Measurements from ENCODE around the gene IMMT. TPM values are rescaled to one million over a fixed set of nuclear protein-coding genes. Genes with fewer than 3 reads are reported as not detected.

The IMMT gene
- total and polyA plus RNA-seq, 5 donors from 2014 or later = 58.4 to 71.3 (median 62.3) TPM

- Mint-ChIP-seq H3K27me3 (no peaks in the 10 kb centered on the region), H3K27ac (peak overlapping the region; percentile 21 to 43 (median 38)), H3K9me3 (no peaks in the 10 kb centered on the region), H3K4me1 (peaks cover 0 to 15% (median 7%) of the 10 kb centered on the region in 4 donors), H3K4me3 (no peak overlapping the region), H3K36me3 (peaks cover 64% of the 10 kb centered on the region)
- H3K9me3 ChIP-seq (ENCODE audit: control insufficient read depth in 2 of 2, low read length in 2 of 2) = no peaks in the 10 kb centered on the region
- DNase-seq (peak in 1 of 3 donors; percentile 10), ATAC-seq (ENCODE audit: low read depth in 2 of 2) (peak in 1 of 2 donors; percentile 43)
- H3K27me3 ChIP-seq (ENCODE audit: control insufficient read depth, insufficient read depth, low read length) = no peaks in the 10 kb centered on the region
- no peak overlapping the region for H3K27ac ChIP-seq (ENCODE audit: insufficient read depth, low read length, poor library complexity, severe bottlenecking)
- peaks cover 6% of the 10 kb centered on the region for H3K4me1 ChIP-seq (ENCODE audit: control insufficient read depth, insufficient read depth, low read length, poor library complexity, severe bottlenecking)
- no peak overlapping the region for H3K4me3 ChIP-seq (ENCODE audit: low read depth, low read length)
- peaks cover 83% of the 10 kb centered on the region for H3K36me3 ChIP-seq (ENCODE audit: control insufficient read depth, insufficient read depth, low read length)
Measured at GRCh38 chr2:86139981-86140380, 55.3 kb downstream of the IMMT start.

- H3K4me1 ChIP-seq (ENCODE audit: control insufficient read depth, insufficient read depth, low read length, poor library complexity, severe bottlenecking) = peaks cover 6% of the 10 kb centered on the region
- Mint-ChIP-seq H3K36me3 (peaks cover 63% of the 10 kb centered on the region), H3K4me1 (peaks cover 0 to 15% (median 7%) of the 10 kb centered on the region in 4 donors), H3K27ac (peak overlapping the region in 2 of 3 donors; percentile 46 to 91), H3K9me3 (no peaks in the 10 kb centered on the region), H3K4me3 (no peak overlapping the region), H3K27me3 (no peaks in the 10 kb centered on the region)
- DNase-seq (no peak), ATAC-seq (ENCODE audit: low read depth in 2 of 2) (no peak)
- no peaks in the 10 kb centered on the region for H3K9me3 ChIP-seq (ENCODE audit: control insufficient read depth in 2 of 2, low read length in 2 of 2)
- H3K27me3 ChIP-seq (ENCODE audit: control insufficient read depth, insufficient read depth, low read length) = no peaks in the 10 kb centered on the region
- peaks cover 83% of the 10 kb centered on the region for H3K36me3 ChIP-seq (ENCODE audit: control insufficient read depth, insufficient read depth, low read length)
- no peak overlapping the region for H3K4me3 ChIP-seq (ENCODE audit: low read depth, low read length)
- H3K27ac ChIP-seq (ENCODE audit: insufficient read depth, low read length, poor library complexity, severe bottlenecking) = no peak overlapping the region
Measured at GRCh38 chr2:86138736-86139625, 56.3 kb downstream of the IMMT start.

DNA sequence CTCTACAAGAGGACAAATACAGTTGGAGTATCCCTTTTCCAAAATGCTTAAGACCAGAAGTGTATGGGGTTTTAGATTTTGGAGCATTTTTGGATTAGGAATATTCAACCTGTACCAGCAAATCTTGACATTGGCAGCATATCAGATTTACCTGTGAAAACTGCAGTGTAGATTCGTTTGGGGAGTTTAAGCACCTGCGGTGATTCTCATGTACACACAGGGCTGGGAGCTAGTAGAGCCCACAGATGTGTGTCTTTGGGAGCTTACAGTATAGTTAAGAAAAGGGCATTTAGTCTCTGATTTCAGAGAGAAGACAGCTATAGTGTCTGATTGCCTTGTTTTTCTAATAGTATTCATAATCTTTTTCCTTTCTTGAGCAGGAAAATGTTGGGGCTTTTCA, 59.1 kb downstream of the IMMT start:
- no peak for ATAC-seq (ENCODE audit: low read depth in 2 of 2)
- no peaks in the 10 kb centered on the region for H3K9me3 ChIP-seq (ENCODE audit: control insufficient read depth in 2 of 2, low read length in 2 of 2)
- no peak overlapping the region for H3K27ac ChIP-seq (ENCODE audit: insufficient read depth, low read length, poor library complexity, severe bottlenecking)
- H3K4me3 ChIP-seq (ENCODE audit: low read depth, low read length) = no peak overlapping the region
- no peaks in the 10 kb centered on the region for H3K27me3 Mint-ChIP-seq
- H3K36me3 ChIP-seq (ENCODE audit: control insufficient read depth, insufficient read depth, low read length) = peaks cover 92% of the 10 kb centered on the region
- peaks cover 6% of the 10 kb centered on the region for H3K4me1 ChIP-seq (ENCODE audit: control insufficient read depth, insufficient read depth, low read length, poor library complexity, severe bottlenecking)
- no peak overlapping the region for H3K27ac Mint-ChIP-seq
- no peak overlapping the region for H3K4me3 Mint-ChIP-seq
- no peaks in the 10 kb centered on the region for H3K9me3 Mint-ChIP-seq
- peaks cover 72% of the 10 kb centered on the region for H3K36me3 Mint-ChIP-seq
- H3K4me1 Mint-ChIP-seq = peaks cover 0 to 15% (median 6%) of the 10 kb centered on the region in 4 donors
- H3K27me3 ChIP-seq (ENCODE audit: control insufficient read depth, insufficient read depth, low read length) = no peaks in the 10 kb centered on the region
- DNase-seq = no peak

- Mint-ChIP-seq H3K27me3 (no peaks in the 10 kb centered on the region), H3K9me3 (no peaks in the 10 kb centered on the region), H3K27ac (no peak overlapping the region), H3K4me3 (no peak overlapping the region), H3K4me1 (peaks cover 0 to 15% (median 5%) of the 10 kb centered on the region in 4 donors), H3K36me3 (peaks cover 72% of the 10 kb centered on the region)
- H3K4me1 ChIP-seq (ENCODE audit: control insufficient read depth, insufficient read depth, low read length, poor library complexity, severe bottlenecking) = peaks cover 6% of the 10 kb centered on the region
- H3K4me3 ChIP-seq (ENCODE audit: low read depth, low read length) = no peak overlapping the region
- ATAC-seq (ENCODE audit: low read depth in 2 of 2) (no peak), DNase-seq (no peak)
- peaks cover 92% of the 10 kb centered on the region for H3K36me3 ChIP-seq (ENCODE audit: control insufficient read depth, insufficient read depth, low read length)
- no peaks in the 10 kb centered on the region for H3K27me3 ChIP-seq (ENCODE audit: control insufficient read depth, insufficient read depth, low read length)
- H3K27ac ChIP-seq (ENCODE audit: insufficient read depth, low read length, poor library complexity, severe bottlenecking) = no peak overlapping the region
- H3K9me3 ChIP-seq (ENCODE audit: control insufficient read depth in 2 of 2, low read length in 2 of 2) = no peaks in the 10 kb centered on the region
Measured at GRCh38 chr2:86135653-86136052, 59.6 kb downstream of the IMMT start.

DNA sequence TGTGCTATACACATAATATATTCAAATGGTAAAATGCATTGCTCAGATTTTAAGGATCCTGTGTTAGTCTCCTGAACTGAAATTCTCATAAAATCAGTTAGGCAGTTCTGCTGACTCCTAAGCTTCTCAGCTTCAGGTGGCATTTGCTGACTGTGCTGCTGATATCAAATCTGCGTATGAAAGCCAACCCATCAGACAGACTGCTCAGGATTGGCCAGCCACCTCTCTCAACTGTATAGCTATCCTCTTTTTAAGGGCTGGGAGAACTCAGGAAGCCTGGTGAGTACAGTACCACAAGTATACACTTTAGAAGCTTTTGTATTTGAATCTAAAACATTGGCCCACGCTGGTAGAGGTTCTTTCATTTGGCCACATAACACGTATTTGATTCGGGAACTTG, 60.6 kb downstream of the IMMT start:
- Mint-ChIP-seq H3K27ac (peak overlapping the region in 1 of 3 donors; percentile 32), H3K4me3 (no peak overlapping the region), H3K36me3 (peaks cover 72% of the 10 kb centered on the region), H3K9me3 (no peaks in the 10 kb centered on the region), H3K4me1 (peaks cover 0 to 6% (median 1%) of the 10 kb centered on the region in 4 donors), H3K27me3 (no peaks in the 10 kb centered on the region)
- H3K27me3 ChIP-seq (ENCODE audit: control insufficient read depth, insufficient read depth, low read length) = no peaks in the 10 kb centered on the region
- H3K9me3 ChIP-seq (ENCODE audit: control insufficient read depth in 2 of 2, low read length in 2 of 2) = no peaks in the 10 kb centered on the region
- ATAC-seq (ENCODE audit: low read depth in 2 of 2) (no peak), DNase-seq (no peak)
- H3K36me3 ChIP-seq (ENCODE audit: control insufficient read depth, insufficient read depth, low read length) = peaks cover 98% of the 10 kb centered on the region
- H3K27ac ChIP-seq (ENCODE audit: insufficient read depth, low read length, poor library complexity, severe bottlenecking) = no peak overlapping the region
- no peak overlapping the region for H3K4me3 ChIP-seq (ENCODE audit: low read depth, low read length)
- peaks cover 3% of the 10 kb centered on the region for H3K4me1 ChIP-seq (ENCODE audit: control insufficient read depth, insufficient read depth, low read length, poor library complexity, severe bottlenecking)

DNA sequence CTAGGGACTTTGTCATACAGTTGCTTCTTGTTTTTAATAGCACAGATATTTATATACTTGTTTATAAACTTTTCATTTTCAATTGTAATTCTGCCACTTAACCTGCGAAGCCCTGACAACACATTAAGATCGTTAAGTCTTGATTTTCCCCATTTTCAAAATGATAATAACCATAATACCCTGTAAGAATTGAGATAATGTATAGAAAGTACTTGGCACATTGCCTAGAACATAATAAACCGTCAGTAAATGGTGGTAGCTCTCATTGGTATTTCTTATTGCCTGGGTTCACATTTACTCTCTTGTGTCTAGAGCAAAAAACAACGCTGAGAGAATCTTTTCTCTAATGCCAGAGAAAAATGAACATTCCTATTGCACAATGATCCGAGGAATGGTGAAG, 70.6 kb downstream of the IMMT start:
- Mint-ChIP-seq H3K9me3 (peaks cover 0 to 1% (median 0%) of the 10 kb centered on the region in 7 donors), H3K4me1 (peaks cover 0 to 4% (median 0%) of the 10 kb centered on the region in 4 donors), H3K27me3 (no peaks in the 10 kb centered on the region), H3K27ac (no peak overlapping the region), H3K36me3 (peaks cover 57% of the 10 kb centered on the region), H3K4me3 (no peak overlapping the region)
- no peak overlapping the region for H3K4me3 ChIP-seq (ENCODE audit: low read depth, low read length)
- H3K4me1 ChIP-seq (ENCODE audit: control insufficient read depth, insufficient read depth, low read length, poor library complexity, severe bottlenecking) = no peaks in the 10 kb centered on the region
- DNase-seq = no peak
- no peaks in the 10 kb centered on the region for H3K27me3 ChIP-seq (ENCODE audit: control insufficient read depth, insufficient read depth, low read length)
- peaks cover 98% of the 10 kb centered on the region for H3K36me3 ChIP-seq (ENCODE audit: control insufficient read depth, insufficient read depth, low read length)
- ATAC-seq (ENCODE audit: low read depth in 2 of 2) = no peak
- H3K27ac ChIP-seq (ENCODE audit: insufficient read depth, low read length, poor library complexity, severe bottlenecking) = no peak overlapping the region
- no peaks in the 10 kb centered on the region for H3K9me3 ChIP-seq (ENCODE audit: control insufficient read depth in 2 of 2, low read length in 2 of 2)

GRCh38 chr2:86123328-86123925, 71.8 kb downstream of the IMMT start:
- DNase-seq = no peak
- Mint-ChIP-seq H3K9me3 (peaks cover 0 to 1% (median 0%) of the 10 kb centered on the region in 7 donors), H3K27ac (no peak overlapping the region), H3K4me3 (no peak overlapping the region), H3K36me3 (peaks cover 58% of the 10 kb centered on the region), H3K4me1 (peaks cover 0 to 4% (median 0%) of the 10 kb centered on the region in 4 donors), H3K27me3 (no peaks in the 10 kb centered on the region)
- ATAC-seq (ENCODE audit: low read depth in 2 of 2) = no peak
- Histone ChIP-seq H3K27me3 (ENCODE audit: control insufficient read depth, insufficient read depth, low read length) (no peaks in the 10 kb centered on the region), H3K36me3 (ENCODE audit: control insufficient read depth, insufficient read depth, low read length) (peaks cover 97% of the 10 kb centered on the region), H3K4me1 (ENCODE audit: control insufficient read depth, insufficient read depth, low read length, poor library complexity, severe bottlenecking) (no peaks in the 10 kb centered on the region), H3K4me3 (ENCODE audit: low read depth, low read length) (no peak overlapping the region), H3K27ac (ENCODE audit: insufficient read depth, low read length, poor library complexity, severe bottlenecking) (no peak overlapping the region), H3K9me3 (ENCODE audit: control insufficient read depth in 2 of 2, low read length in 2 of 2) (no peaks in the 10 kb centered on the region)

Data from CD4-positive, CD25-positive, alpha-beta regulatory T cell (primary cell).